M059J (cell line): ENCODE results near the gene PRKAB1. TPM values are rescaled to one million over a fixed set of nuclear protein-coding genes. Genes with fewer than 3 reads are reported as not detected.
A peak's percentile ranks its signal among the peaks of the same experiment; 100 is the strongest.

Experiments
- DNase-seq: peaks from one replicate; pipeline ENCODE4 v3.0.0-alpha.2; 2012; ENCODE audit warnings: low read depth
- total RNA-seq: library from RNA; depleted of rRNA; stranded (reverse); fragments of >200 nt; shearing (Covaris generic); gene quantifications from 2 replicates; pipeline ENCODE4 v1.2.3, GENCODE V29; 2014; rRNA removed

PRKAB1 gene
- total RNA-seq, 1 experiment from 2014 or later, result 20.1 TPM

DNA sequence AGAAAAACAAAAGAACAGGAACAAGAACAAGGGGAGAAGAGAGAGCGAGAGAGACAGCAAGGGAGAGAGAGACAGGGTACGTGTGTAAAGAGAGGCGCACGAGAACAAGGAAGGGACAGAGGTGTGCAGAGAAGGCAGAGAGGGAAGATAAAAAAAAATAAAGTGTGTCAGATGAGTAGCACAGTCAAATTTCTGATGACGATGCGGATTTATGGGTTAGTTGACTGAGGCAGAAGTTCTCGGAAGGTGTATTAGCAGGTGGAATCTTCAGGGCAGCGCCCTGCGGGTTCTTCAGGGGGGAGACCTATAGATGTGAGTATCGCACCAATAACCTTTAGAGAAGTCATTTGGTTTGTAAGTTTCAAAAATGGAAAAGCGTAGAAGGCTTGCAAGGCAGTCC lies 44.8 kb downstream of the PRKAB1 start:
- DNase-seq, result no peak

DNA sequence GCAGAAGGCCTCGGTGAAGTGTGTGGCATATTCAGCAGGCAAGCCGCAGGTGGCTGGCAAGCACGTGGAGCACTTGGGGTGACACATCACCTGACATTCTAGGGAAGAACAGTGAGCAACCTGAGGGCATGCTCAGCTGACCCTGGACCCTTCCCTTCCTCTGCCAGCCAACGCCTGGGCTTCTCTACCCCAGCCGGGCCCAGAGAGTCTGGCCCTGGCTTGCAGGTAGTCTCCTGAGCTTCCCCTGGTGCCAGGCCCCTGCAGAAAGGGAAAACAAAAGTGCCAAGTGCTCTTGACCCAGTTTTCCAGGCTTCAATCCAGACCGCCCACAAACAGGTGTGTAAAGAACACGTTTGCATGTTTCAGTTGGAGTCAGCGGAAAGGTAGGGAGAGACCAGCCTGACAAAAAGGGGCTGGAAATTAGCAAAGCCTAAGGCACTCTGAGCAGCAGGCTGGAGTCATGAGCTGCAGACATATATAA lies 45.7 kb downstream of the PRKAB1 start:
- no peak for DNase-seq

DNA sequence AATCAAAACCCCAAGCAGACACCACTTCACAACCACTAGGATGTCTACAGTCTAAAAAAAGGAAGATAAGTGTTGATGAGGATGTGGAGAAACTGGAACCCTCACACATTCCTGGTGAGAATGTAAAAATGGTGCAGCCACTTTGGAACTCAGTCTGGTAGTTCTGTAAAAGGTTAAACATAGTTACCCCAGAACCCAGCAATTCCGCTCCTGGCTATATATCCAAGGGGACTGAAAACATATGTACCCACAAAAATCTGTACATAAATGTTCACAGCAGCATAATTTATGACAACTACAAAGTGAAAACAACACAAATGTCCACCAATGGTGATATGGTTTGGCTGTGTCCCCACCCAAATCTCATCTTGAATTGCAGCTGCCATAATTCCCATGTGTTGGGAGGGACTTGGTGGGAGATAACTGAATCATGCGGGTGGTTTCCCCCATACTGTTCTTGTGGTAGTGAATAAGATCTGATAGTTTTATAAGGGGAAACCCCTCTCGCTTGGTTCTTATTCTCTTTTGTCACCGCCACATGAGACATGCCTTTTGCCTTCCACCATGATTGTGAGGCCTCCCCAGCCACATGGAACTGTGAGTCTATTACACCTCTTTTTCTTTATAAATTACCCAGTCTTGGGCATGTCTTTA lies 46.8 kb downstream of the PRKAB1 start:
- DNase-seq, result no peak

- DNase-seq, result peak; percentile 29
Observed at GRCh38 chr12:119715268-119715620, 47.3 kb downstream of the PRKAB1 start.

DNA sequence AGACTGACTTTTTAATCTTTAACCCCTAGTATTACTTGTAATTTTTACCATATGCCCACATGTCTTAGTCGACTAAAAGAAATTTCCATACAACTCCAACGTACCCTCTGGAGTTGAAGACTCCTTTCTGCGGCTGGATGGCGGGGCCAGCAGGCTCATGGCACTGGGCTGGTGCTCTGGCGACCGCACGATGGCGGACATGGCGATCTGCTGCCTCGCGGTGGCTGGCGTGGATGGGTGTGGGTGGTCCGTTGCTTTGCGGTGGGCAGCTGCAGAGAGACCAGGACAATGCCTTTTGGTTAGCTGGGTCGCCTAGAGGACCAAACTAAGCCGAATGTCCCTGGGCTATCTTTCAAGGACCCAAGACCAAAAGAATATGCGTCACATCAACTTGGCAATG lies 50.2 kb downstream of the PRKAB1 start:
- DNase-seq, result no peak

- DNase-seq, result no peak
Observed at GRCh38 chr12:119720349-119720748, 52.4 kb downstream of the PRKAB1 start.

DNA sequence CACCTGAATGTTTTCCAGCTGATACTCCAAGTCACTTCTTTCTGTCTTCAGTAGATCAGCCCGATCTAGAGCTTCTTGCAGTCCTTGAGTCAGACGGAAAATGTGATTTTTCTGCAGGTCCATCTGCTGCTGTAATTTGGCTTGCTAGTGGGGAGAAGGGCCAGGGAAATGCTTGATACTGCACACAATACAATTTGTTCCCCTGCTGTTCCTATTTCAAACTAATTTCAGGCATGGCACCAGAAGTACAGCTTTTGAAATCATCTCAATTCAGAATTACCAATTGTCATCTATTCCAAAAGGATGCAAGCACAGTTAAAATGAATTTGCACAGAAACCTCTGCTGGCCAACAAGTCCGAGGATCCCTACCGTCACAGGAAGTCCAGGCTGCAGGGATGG lies 53.4 kb downstream of the PRKAB1 start:
- DNase-seq, result no peak

DNA sequence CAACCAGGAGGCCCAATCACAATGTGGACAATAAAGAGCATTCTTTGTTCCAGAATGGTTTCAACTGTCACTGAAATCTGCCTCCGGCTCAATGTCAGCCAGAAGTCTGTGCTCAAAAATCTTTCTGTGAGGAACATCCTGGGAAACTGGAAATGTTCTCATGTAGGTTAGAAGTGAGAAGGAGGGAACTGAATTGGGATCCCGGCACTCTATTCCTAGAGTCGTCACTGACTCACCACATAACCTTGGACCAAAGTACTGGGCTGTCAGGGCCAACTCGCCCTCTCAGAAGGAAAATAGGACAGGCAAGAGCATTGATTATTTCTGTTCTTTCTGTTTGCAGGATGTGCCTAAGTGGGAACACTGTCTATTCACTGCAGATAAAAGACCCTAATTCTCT lies 57.6 kb downstream of the PRKAB1 start:
- no peak for DNase-seq

DNA sequence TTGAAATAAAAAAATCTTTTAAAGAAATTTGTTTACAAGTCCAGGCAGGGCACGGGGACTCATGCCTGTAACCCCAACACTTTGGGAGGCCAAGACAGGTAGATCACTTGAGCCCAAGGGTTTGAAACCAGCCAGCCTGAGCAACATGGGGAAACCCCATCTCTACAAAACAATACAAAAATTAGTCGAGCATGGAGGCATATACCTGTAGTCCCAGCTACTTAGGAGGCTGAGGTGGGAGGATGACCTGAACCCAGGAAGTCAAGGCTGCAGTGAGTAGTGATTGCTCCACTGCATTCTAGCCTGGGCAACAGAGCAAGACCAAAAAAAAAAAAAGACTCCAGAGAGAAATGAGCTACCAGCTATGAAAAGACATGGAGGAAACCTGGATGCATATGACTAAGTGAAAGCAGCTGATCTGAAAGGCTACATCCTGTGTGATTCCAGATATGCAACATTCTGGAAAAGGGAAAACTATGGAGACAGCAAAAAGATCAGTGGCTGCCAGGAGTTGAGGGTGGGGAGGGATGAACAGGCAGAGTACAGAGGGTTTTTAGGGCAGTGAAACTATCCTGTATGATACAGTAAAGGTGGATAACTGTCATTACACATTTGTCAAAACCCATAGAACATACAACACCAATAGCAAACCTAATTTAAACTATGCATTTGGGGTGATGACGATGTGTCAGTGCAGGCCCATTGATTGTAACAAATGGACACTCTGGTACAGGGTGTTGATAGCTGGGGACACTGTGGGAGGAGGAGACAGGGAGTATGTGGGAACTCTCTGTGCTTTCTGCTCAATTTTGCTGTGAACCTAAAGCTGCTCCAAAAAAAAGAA lies 59.9 kb downstream of the PRKAB1 start:
- no peak for DNase-seq

DNA sequence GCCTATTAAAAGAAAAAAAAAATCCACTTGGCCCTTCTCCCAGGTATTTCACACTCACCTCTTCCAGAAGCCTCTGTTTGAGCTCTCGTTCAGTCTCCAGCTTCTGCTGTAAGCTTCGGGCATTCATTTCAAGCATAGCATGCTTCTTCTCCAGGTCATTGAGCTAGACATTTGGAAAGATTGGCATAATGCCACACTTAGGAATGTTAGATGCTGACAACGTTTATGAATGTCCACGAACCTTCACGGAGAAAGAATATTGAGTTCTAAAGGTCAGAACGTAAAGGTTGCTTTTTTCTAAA lies 60.5 kb downstream of the PRKAB1 start:
- DNase-seq, result no peak

- no peak for DNase-seq
Observed at GRCh38 chr12:119729871-119730270, 61.9 kb downstream of the PRKAB1 start.

GRCh38 chr12:119730381-119730780 lies 62.4 kb downstream of the PRKAB1 start:
- no peak for DNase-seq

Other genes starting within 250 kb of the PRKAB1 start
- gene TMEM233, start 74.4 kb upstream of the PRKAB1 start, total RNA-seq, result not detected in 2 replicates
- 13.5 and 33.4 TPM in 2 replicates for gene CIT, start 209.2 kb downstream of the PRKAB1 start, total RNA-seq